Kidney (tissue), 14 donors: ENCODE results near the gene ROR2. TPM values are rescaled to one million over a fixed set of nuclear protein-coding genes. Genes with fewer than 3 reads are reported as not detected.
"Not testable (repeated sequence)": the region's sequence is repeated elsewhere in the genome, so short reads cannot be mapped to it uniquely, and the experiment has no call there.

Experiments
- DNase-seq, 5 donors: peaks; one replicate each; pipeline ENCODE4 v3.0.0-alpha.2; 2013 to 2020
- FAIRE-seq: peaks from 2 replicates; lab custom pipeline; 2012; peaks lifted over from hg19 to GRCh38; lab: Jason Lieb, UNC
- H3K27ac ChIP-seq, 2 donors: one replicate each; pipeline ENCODE4 v1.7.0; 2013; ENCODE audit warnings: low read depth in 2 of 2, low read length in 2 of 2, inconsistent platforms in 1 of 2
- H3K27me3 ChIP-seq: one replicate; pipeline ENCODE4 v1.7.1; 2013; ENCODE audit warnings: low read length, inconsistent platforms; ENCODE audit not compliant: control insufficient read depth, insufficient read depth
- H3K36me3 ChIP-seq, 3 donors: one replicate each; pipeline versions ENCODE4 v1.7.0 to v1.7.1; 2013; ENCODE audit warnings: low read length in 3 of 3, control low read depth in 1 of 3, inconsistent platforms in 1 of 3; ENCODE audit not compliant: insufficient read depth in 3 of 3, control insufficient read depth in 2 of 3
- H3K4me1 ChIP-seq, 3 donors: one replicate each; pipeline versions ENCODE4 v1.7.0 to v1.7.1; 2013; ENCODE audit warnings: low read length in 3 of 3, inconsistent platforms in 1 of 3, low read depth in 1 of 3; ENCODE audit not compliant: control insufficient read depth in 2 of 3, insufficient read depth in 2 of 3
- H3K4me3 ChIP-seq, 3 donors: one replicate each; pipeline versions ENCODE4 v1.7.0 to v1.8.1; 2013; ENCODE audit warnings: low read length in 3 of 3, control low read depth in 1 of 3, inconsistent platforms in 1 of 3
- H3K9ac ChIP-seq, 3 donors: one replicate each; pipeline versions ENCODE4 v1.7.0 to v1.7.1; 2013; ENCODE audit warnings: low read length in 3 of 3, control low read depth in 1 of 3, inconsistent platforms in 1 of 3
- H3K9me3 ChIP-seq, 3 donors: one replicate each; pipeline versions ENCODE4 v1.7.0 to v1.7.1; 2013; ENCODE audit warnings: low read length in 3 of 3, control low read depth in 1 of 3, inconsistent platforms in 1 of 3; ENCODE audit not compliant: control insufficient read depth in 2 of 3, insufficient read depth in 1 of 3
- intact Hi-C: fragments of 100-400 bp; cut with DNase I; formaldehyde crosslinking; loops from one replicate; pipeline ENCODE4 v1.11.1; 2022
- polyA plus RNA-seq: library from polyadenylated mRNA; stranded (reverse); fragments of 350-450 nt; fragmentation: Illumina TruSeq; extraction: RNeasy Lipid Tissue Mini Kit (QIAGEN cat#74804); gene quantifications from one replicate; pipeline ENCODE4 v1.2.3, GENCODE V29; 2014; ENCODE audit warnings: low read depth, low replicate concordance; ENCODE audit not compliant: insufficient read depth
- total RNA-seq: library from RNA; stranded (reverse); fragmentation: NEBNext Ultra II Directional; extraction: Animal tissue kit (Norgen Biotek cat#: 25700); gene quantifications from one replicate; pipeline ENCODE4 v1.2.1, GENCODE V29; 2021
- TF ChIP-seq, protein P1 (sequence below): IDR thresholded peaks from 3 replicates; pipeline ENCODE4 v1.5.1; 2012; ENCODE audit warnings: mild to moderate bottlenecking, moderate library complexity, borderline replicate concordance; ENCODE audit not compliant: insufficient read depth; ENCODE audit errors: extremely low read depth
- donor health status: control.
- donor health status: control.
- donor health status: control.
- donor health status: control.
- donor health status: control.
- donor health status: DM: yes; HTN: yes; CAD: no.
- donor health status: Normal renal cell carcinoma (clear cell type).

ROR2 gene
- total and polyA plus RNA-seq, 2 donors from 2014 or later, result 1.5 to 5.7 TPM

DNA sequence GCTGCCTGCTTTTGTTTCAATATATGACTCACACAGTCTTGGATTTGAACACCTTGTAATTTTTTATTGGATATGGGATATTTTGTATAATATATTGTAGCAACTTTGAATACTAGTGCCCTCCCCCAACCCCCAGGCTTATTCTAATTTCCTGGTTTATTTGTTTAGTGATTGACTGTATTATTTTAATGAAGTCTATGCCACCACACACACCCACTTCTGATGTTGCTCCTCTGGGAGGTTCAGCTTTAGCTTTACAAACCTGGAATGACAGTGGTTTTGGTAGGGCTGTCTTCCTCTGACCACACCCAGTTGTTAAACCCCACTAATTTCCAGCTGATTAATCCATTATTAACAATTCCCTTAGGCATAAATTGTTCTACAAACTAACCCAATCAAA, 320.3 kb downstream of the ROR2 start:
- Histone ChIP-seq H3K9me3 (peaks cover 0 to 4% (median 2%) of the 10 kb centered on the region in 3 donors), H3K9ac (no peak overlapping the region), H3K27ac (no peak overlapping the region), H3K36me3 (no peaks in the 10 kb centered on the region), H3K4me3 (no peak overlapping the region), H3K27me3 (no peaks in the 10 kb centered on the region), H3K4me1 (no peaks in the 10 kb centered on the region)
- intact Hi-C loops, result no loop called here
- TF ChIP-seq, protein P1, sequence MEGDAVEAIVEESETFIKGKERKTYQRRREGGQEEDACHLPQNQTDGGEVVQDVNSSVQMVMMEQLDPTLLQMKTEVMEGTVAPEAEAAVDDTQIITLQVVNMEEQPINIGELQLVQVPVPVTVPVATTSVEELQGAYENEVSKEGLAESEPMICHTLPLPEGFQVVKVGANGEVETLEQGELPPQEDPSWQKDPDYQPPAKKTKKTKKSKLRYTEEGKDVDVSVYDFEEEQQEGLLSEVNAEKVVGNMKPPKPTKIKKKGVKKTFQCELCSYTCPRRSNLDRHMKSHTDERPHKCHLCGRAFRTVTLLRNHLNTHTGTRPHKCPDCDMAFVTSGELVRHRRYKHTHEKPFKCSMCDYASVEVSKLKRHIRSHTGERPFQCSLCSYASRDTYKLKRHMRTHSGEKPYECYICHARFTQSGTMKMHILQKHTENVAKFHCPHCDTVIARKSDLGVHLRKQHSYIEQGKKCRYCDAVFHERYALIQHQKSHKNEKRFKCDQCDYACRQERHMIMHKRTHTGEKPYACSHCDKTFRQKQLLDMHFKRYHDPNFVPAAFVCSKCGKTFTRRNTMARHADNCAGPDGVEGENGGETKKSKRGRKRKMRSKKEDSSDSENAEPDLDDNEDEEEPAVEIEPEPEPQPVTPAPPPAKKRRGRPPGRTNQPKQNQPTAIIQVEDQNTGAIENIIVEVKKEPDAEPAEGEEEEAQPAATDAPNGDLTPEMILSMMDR, result no peak
- no peak for FAIRE-seq
- DNase-seq, result no peak

- intact Hi-C loops, result no loop called here
- Histone ChIP-seq H3K4me1 (no peaks in the 10 kb centered on the region), H3K27me3 (no peaks in the 10 kb centered on the region), H3K4me3 (no peak overlapping the region), H3K9me3 (peaks cover 0 to 4% (median 2%) of the 10 kb centered on the region in 3 donors), H3K27ac (no peak overlapping the region), H3K36me3 (no peaks in the 10 kb centered on the region), H3K9ac (no peak overlapping the region)
- TF ChIP-seq, protein P1, result no peak
- FAIRE-seq (no peak), DNase-seq (no peak)
Measured at GRCh38 chr9:91628892-91629291, 321.1 kb downstream of the ROR2 start.

DNA sequence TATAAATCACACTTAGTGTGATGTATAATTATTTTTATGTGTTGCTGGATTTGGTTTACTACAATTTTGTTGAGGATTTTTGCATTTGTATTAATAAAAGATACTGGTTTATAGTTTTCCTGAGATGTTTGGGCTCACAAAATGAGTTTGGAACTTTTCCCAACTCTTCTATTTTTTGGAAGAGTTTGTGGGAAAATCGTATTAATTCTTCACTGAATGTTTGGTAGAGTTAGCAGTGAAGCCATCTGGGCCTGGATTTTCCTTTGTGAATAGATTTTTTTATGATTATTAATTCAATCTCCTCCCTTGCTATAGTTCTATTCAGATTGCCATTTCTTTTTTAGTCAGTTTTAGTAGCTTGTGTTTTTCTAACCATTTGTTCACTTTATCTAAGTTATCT, 324.7 kb downstream of the ROR2 start:
- FAIRE-seq (no peak), DNase-seq (no peak)
- Histone ChIP-seq H3K27ac (no peak overlapping the region), H3K36me3 (no peaks in the 10 kb centered on the region), H3K4me1 (no peaks in the 10 kb centered on the region), H3K4me3 (no peak overlapping the region), H3K9ac (no peak overlapping the region), H3K9me3 (peaks cover 0 to 4% (median 2%) of the 10 kb centered on the region in 3 donors), H3K27me3 (no peaks in the 10 kb centered on the region)
- intact Hi-C loops, result no loop called here
- TF ChIP-seq, protein P1, result no peak

DNA sequence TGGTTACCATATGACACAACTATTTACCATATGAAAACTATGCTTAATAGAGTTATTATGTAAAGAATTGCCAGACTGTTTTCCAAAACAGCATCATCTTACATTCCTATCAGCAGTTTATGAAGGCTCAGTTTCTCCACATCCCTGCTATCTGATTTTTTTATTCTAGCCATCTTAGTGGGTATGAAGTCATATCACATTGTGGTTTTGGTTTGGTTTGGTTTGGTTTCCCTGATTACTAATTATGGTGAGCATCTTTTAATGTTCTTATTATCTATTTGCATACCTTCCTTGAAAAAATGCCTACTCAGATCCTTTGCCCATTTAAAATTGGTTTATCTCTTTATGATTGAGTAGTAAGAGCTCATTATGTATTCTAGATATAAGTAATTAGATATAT, 327.0 kb downstream of the ROR2 start:
- DNase-seq (no peak), FAIRE-seq (no peak)
- H3K4me1 ChIP-seq, result no peaks in the 10 kb centered on the region
- H3K9ac ChIP-seq, result no peak overlapping the region
- H3K4me3 ChIP-seq, result no peak overlapping the region
- intact Hi-C loops, result no loop called here
- H3K27me3 ChIP-seq, result no peaks in the 10 kb centered on the region
- H3K36me3 ChIP-seq, result no peaks in the 10 kb centered on the region
- no peak overlapping the region for H3K27ac ChIP-seq
- H3K9me3 ChIP-seq, result no peaks in the 10 kb centered on the region
- TF ChIP-seq, protein P1, result no peak

DNA sequence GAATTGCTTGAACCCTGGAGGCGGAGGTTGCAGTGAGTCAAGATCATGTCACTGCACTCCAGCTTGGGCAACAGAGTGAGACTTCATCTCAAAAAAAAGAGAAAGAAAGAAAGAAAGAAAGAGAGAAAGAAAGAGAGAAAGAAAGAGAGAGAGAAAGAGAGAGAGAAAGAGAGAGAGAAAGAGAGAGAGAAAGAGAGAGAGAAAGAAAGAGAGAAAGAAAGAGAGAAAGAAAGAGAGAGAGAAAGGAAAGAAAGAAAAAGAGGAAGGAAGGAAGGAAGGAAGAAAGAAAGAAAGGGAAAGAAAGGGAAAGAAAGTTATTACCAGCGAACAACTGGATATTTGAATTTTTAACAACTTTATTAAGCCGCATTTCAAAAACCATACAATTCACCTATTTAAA, 327.9 kb downstream of the ROR2 start:
- intact Hi-C loops, H3K27ac ChIP-seq, H3K9ac ChIP-seq, H3K27me3 ChIP-seq, H3K9me3 ChIP-seq, H3K36me3 ChIP-seq, H3K4me1 ChIP-seq, DNase-seq, H3K4me3 ChIP-seq, FAIRE-seq: not testable (repeated sequence)
